ENCODE measurements around the gene GMDS. TPM values are rescaled to one million over a fixed set of nuclear protein-coding genes. Genes with fewer than 3 reads are reported as not detected.
A peak's percentile ranks its signal among the peaks of the same experiment; 100 is the strongest.

The GMDS gene
- total RNA-seq, 1 donor from 2014 or later, result 19.9 TPM

DNA sequence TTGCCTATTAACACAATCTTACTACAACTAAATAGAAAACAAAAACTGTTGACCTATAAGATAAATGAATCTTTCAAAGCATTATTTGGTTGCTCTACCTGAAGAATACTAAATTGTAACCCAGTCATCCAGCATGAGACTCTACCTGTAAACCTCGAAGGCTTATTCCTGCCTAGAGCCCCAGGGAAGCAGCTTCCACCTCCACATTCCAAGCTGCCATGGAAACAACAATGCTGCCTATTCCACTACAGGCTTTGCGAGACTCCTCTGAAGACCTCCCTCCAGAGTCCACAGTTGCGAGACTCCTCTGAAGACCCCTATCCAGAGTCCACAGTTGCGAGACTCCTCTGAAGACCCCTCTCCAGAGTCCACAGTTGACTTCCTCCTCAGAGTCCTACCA is 15.7 kb downstream of the GMDS start:
- H3K36me3 ChIP-seq, result no peaks in the 10 kb centered on the region
- TF ChIP-seq, protein P1, sequence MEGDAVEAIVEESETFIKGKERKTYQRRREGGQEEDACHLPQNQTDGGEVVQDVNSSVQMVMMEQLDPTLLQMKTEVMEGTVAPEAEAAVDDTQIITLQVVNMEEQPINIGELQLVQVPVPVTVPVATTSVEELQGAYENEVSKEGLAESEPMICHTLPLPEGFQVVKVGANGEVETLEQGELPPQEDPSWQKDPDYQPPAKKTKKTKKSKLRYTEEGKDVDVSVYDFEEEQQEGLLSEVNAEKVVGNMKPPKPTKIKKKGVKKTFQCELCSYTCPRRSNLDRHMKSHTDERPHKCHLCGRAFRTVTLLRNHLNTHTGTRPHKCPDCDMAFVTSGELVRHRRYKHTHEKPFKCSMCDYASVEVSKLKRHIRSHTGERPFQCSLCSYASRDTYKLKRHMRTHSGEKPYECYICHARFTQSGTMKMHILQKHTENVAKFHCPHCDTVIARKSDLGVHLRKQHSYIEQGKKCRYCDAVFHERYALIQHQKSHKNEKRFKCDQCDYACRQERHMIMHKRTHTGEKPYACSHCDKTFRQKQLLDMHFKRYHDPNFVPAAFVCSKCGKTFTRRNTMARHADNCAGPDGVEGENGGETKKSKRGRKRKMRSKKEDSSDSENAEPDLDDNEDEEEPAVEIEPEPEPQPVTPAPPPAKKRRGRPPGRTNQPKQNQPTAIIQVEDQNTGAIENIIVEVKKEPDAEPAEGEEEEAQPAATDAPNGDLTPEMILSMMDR (IDR thresholded peaks at IDR 0.05), result no peak
- peak overlapping the region in 1 of 2 donors; percentile 57 for H3K27ac ChIP-seq
- no peak overlapping the region for H3K4me3 ChIP-seq
- H3K9me3 ChIP-seq, result no peaks in the 10 kb centered on the region
- no peak for DNase-seq (ENCODE audit: low spot score in 2 of 2)
- intact Hi-C loops (cut with DNase I), result no loop called here
- no peaks in the 10 kb centered on the region for H3K27me3 ChIP-seq
- H3K4me1 ChIP-seq, result peaks cover 3 to 17% of the 10 kb centered on the region in 2 donors

GRCh38 chr6:2229039-2229438 is 16.4 kb downstream of the GMDS start:
- TF ChIP-seq, protein P1 (IDR thresholded peaks at IDR 0.05), result no peak
- Histone ChIP-seq H3K27me3 (no peaks in the 10 kb centered on the region), H3K27ac (no peak overlapping the region), H3K4me1 (peaks cover 3 to 17% of the 10 kb centered on the region in 2 donors), H3K9me3 (no peaks in the 10 kb centered on the region), H3K4me3 (no peak overlapping the region), H3K36me3 (no peaks in the 10 kb centered on the region)
- DNase-seq (ENCODE audit: low spot score in 2 of 2), result no peak
- intact Hi-C loops (cut with DNase I), result no loop called here

GRCh38 chr6:2228392-2228791 is 17.0 kb downstream of the GMDS start:
- DNase-seq (ENCODE audit: low spot score in 2 of 2), result no peak
- Histone ChIP-seq H3K4me1 (peaks cover 3 to 17% of the 10 kb centered on the region in 2 donors), H3K27me3 (no peaks in the 10 kb centered on the region), H3K36me3 (no peaks in the 10 kb centered on the region), H3K9me3 (no peaks in the 10 kb centered on the region), H3K27ac (no peak overlapping the region), H3K4me3 (no peak overlapping the region)
- intact Hi-C loops (cut with DNase I), result no loop called here
- TF ChIP-seq, protein P1 (IDR thresholded peaks at IDR 0.05), result no peak

GRCh38 chr6:2226775-2227174 is 18.6 kb downstream of the GMDS start:
- TF ChIP-seq, protein P1 (IDR thresholded peaks at IDR 0.05), result no peak
- H3K4me1 ChIP-seq, result peaks cover 3 to 21% of the 10 kb centered on the region in 2 donors
- DNase-seq (ENCODE audit: low spot score in 2 of 2), result no peak
- H3K36me3 ChIP-seq, result no peaks in the 10 kb centered on the region
- no peaks in the 10 kb centered on the region for H3K27me3 ChIP-seq
- no peak overlapping the region for H3K4me3 ChIP-seq
- H3K27ac ChIP-seq, result no peak overlapping the region
- intact Hi-C loops (cut with DNase I), result no loop called here
- no peaks in the 10 kb centered on the region for H3K9me3 ChIP-seq

DNA sequence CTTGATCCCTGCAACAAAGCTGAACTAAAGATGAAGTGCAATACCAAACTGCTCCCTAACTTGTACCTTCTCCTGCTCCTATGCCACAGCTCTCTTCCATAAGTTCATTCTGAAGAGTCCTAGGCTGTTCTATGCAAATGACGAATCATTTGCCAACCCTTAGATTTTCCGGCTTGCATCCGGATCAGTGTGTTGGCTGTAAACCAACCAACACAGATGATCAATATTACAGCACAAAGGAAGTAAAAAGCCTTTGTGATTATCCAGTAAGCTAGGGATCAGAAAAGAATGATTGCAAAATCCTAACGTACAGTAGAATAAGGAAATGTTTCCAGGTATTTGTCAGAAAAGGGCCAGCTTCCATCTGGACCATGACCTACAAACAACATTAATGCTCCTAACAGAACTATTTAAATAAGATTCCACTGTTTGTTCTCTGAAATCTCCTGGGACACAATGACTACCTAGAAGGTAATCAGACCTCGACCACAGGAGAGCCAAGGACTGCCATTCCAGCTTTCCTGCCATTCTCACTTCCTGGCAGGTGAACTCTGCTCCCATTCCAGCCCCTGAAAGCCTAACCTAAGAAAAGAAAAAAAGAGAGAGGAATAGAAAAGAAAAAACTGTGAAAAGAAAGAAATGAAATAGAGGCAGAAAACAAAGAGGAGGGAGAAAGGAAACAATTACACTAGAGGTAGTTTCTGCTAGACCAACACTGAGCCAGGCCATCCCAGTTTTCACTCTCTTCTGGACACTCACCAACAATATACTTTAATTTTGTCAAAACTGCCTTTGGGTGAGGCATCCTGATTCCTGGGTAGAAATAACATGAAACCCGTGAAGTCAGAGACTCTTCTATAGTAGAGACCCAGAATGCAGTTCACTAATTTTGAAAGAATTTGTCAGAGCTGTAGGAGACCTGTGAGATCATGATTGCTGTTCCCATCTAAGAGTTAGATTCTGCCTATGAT is 19.7 kb downstream of the GMDS start:
- DNase-seq (ENCODE audit: low spot score in 2 of 2), result no peak
- TF ChIP-seq, protein P1 (IDR thresholded peaks at IDR 0.05), result no peak
- H3K27ac ChIP-seq, result no peak overlapping the region
- intact Hi-C loops (cut with DNase I), result no loop called here
- H3K4me1 ChIP-seq, result peaks cover 0 to 13% of the 10 kb centered on the region in 2 donors
- H3K36me3 ChIP-seq, result no peaks in the 10 kb centered on the region
- H3K4me3 ChIP-seq, result no peak overlapping the region
- H3K27me3 ChIP-seq, result no peaks in the 10 kb centered on the region
- no peaks in the 10 kb centered on the region for H3K9me3 ChIP-seq
